ENCODE measurements around the gene CCDC13. TPM values are rescaled to one million over a fixed set of nuclear protein-coding genes. Genes with fewer than 3 reads are reported as not detected.

Gene CCDC13
- total and polyA plus RNA-seq, 2 of the 13 experiments (the other 11 are each of a cell fraction or from before 2014, with no cell fraction given), result 0.22 to 0.51 TPM

- Histone ChIP-seq H3K4me3 (replicated peaks in 1 of 3; ENCODE audit: insufficient read depth in 1 of 3, low read depth in 2 of 3, low read length in 3 of 3) (peak overlapping the region in 1 of 3 experiments; percentile 22; a peak in 2 of 6 replicates), H2AFZ (ENCODE audit: low read length) (no peak overlapping the region), H3K9me3 (ENCODE audit: low read length) (no peaks in the 10 kb centered on the region), H3K79me2 (ENCODE audit: insufficient read depth, low read length) (no peaks in the 10 kb centered on the region), H3K27me3 (ENCODE audit: control insufficient read depth in 1 of 2, insufficient read depth in 2 of 2, low read length in 2 of 2) (no peaks in the 10 kb centered on the region), H3K36me3 (replicated peaks in 1 of 2; ENCODE audit: control insufficient read depth in 1 of 2, insufficient read depth in 2 of 2, low read length in 2 of 2) (no peaks in the 10 kb centered on the region), H3K4me1 (ENCODE audit: insufficient read depth, low read length) (peaks cover 64% of the 10 kb centered on the region), H3K4me2 (ENCODE audit: low read depth, low read length) (peak overlapping the region; percentile 68), H3K9ac (ENCODE audit: insufficient read depth, low read depth, low read length) (peak overlapping the region; percentile 78), H4K20me1 (ENCODE audit: insufficient read depth, low read length) (no peaks in the 10 kb centered on the region), H3K27ac (ENCODE audit: extremely low read length, insufficient read depth, low read length) (peak overlapping the region; percentile 97)
- WGBS (ENCODE audit: low lambda C conversion rate), result 23% methylated on average over 4 of the region's 4 CpGs
- BruUV-seq (replicated peaks), result no TSS peak
- peak; percentile 97 for FAIRE-seq
- ChIA-PET CTCF (ENCODE audit: low intra/inter-chr PET ratio, low total read pairs) (interaction anchor here (1.2 to 1.5 kb wide), 2 partner anchors 12 to 98 kb away, joined by 5 read pairs; no protein-coding TSS in a partner anchor), POLR2A (interaction anchor here (1.0 to 2.7 kb wide), 11 partner anchors 8 to 132 kb away, joined by 3 to 18 read pairs (median 5); partner anchors contain the start of genes HIGD1A and NKTR)
- intact Hi-C loops (cut with micrococcal nuclease; ENCODE audit: unreplicated experiment) (loop anchor here (1.0 to 5.0 kb wide), 3 partner anchors 12 to 130 kb away; partner anchors contain the start of genes NKTR and ZBTB47), in situ Hi-C loops (cut with HindIII; ENCODE audit: extremely low pct_ligation_motif_present, low pct_unique_long_range_greater_than_20kb) (no loop called here)
- DNase-seq (ENCODE audit: low spot score), result peak; percentile 96
- peak; percentile 97 for ATAC-seq
- TF ChIP-seq ZNF577 (CRISPR knock-in tag; IDR thresholded peaks at IDR 0.05; ENCODE audit: borderline replicate concordance, low read depth) (no peak), ZNF263 (CRISPR knock-in tag; IDR thresholded peaks at IDR 0.05) (peak; percentile 18; the same call in 1 of the 2 replicates), ZXDC (CRISPR knock-in tag; IDR thresholded peaks at IDR 0.05) (no peak), ZNF281 (CRISPR knock-in tag; IDR thresholded peaks at IDR 0.05; ENCODE audit: borderline replicate concordance) (peak; percentile 49; the same call in 1 of the 2 replicates), KAT8 (CRISPR knock-in tag; IDR thresholded peaks at IDR 0.05) (peak; percentile 48; the same call in 1 of the 2 replicates), ZSCAN25 (CRISPR knock-in tag; IDR thresholded peaks at IDR 0.05) (no peak), U2AF2 (IDR thresholded peaks at IDR 0.05; ENCODE audit: low read depth, low read length) (no peak), MXD1 (CRISPR knock-in tag; IDR thresholded peaks at IDR 0.05) (0 out of 2 replicates have a peak, but pooled peaks have one; percentile 21), ZSCAN29 (CRISPR knock-in tag; conservative IDR thresholded peaks at IDR 0.05) (peak; percentile 65; the same call in 1 of the 2 replicates), THRA (CRISPR knock-in tag; IDR thresholded peaks at IDR 0.05; ENCODE audit: borderline replicate concordance) (peak; percentile 98), ZNF792 (CRISPR knock-in tag; IDR thresholded peaks at IDR 0.05) (peak; percentile 29; the same call in 1 of the 2 replicates), PHF5A (CRISPR knock-in tag; IDR thresholded peaks at IDR 0.05; ENCODE audit: low read depth, unreplicated experiment) (peak; percentile 37), ELF1 (CRISPR knock-in tag; IDR thresholded peaks at IDR 0.05) (no peak), CREM (IDR thresholded peaks at IDR 0.05) (peak; percentile 39), CREM (CRISPR knock-in tag; IDR thresholded peaks at IDR 0.05) (no peak), PHB2 (IDR thresholded peaks at IDR 0.05; ENCODE audit: partially characterized antibody) (no peak), ZMAT5 (CRISPR knock-in tag; IDR thresholded peaks at IDR 0.05; ENCODE audit: borderline replicate concordance, low read depth) (no peak)
Measured at GRCh38 chr3:42732196-42732828, 40.7 kb downstream of the CCDC13 start.

Measured in HepG2 (cell line).